ENCODE measurements around the gene OXTR.
"Not testable (repeated sequence)": the region's sequence is repeated elsewhere in the genome, so short reads cannot be mapped to it uniquely, and the experiment has no call there.

Gene OXTR

GRCh38 chr3:8739757-8740504 is 29.5 kb downstream of the OXTR start:
- no peak for DNase-seq

GRCh38 chr3:8738639-8739038 is 30.8 kb downstream of the OXTR start:
- no peak for DNase-seq

GRCh38 chr3:8737823-8738222 is 31.6 kb downstream of the OXTR start:
- no peak for DNase-seq

GRCh38 chr3:8737301-8737700 is 32.1 kb downstream of the OXTR start:
- no peak for DNase-seq

GRCh38 chr3:8736436-8736835 is 33.0 kb downstream of the OXTR start:
- no peak for DNase-seq

GRCh38 chr3:8734908-8735307 is 34.5 kb downstream of the OXTR start:
- no peak for DNase-seq

- DNase-seq = no peak
Measured at GRCh38 chr3:8734137-8734878, 35.1 kb downstream of the OXTR start.

GRCh38 chr3:8733332-8734094 is 35.9 kb downstream of the OXTR start, which contains the start of gene CAV3:
Gene CAV3, plus strand, starts transcription at chr3:8733802. Its CDS starts 75 bp downstream, at chr3:8733877.
- DNase-seq = no peak

- DNase-seq = no peak
Measured at GRCh38 chr3:8732413-8732812, 37.0 kb downstream of the OXTR start.

GRCh38 chr3:8730656-8731055 is 38.8 kb downstream of the OXTR start:
- DNase-seq = no peak

- no peak for DNase-seq
Measured at GRCh38 chr3:8729479-8729878, 39.9 kb downstream of the OXTR start.

- DNase-seq = no peak
Measured at GRCh38 chr3:8727605-8728512, 41.6 kb downstream of the OXTR start.

- DNase-seq = no peak
Measured at GRCh38 chr3:8724108-8724752, 45.2 kb downstream of the OXTR start.

- DNase-seq = no peak
Measured at GRCh38 chr3:8723612-8724011, 45.8 kb downstream of the OXTR start.

GRCh38 chr3:8722808-8723207 is 46.6 kb downstream of the OXTR start:
- no peak for DNase-seq

GRCh38 chr3:8715757-8716156 is 53.7 kb downstream of the OXTR start:
- DNase-seq = not testable (repeated sequence)

- DNase-seq = no peak
Measured at GRCh38 chr3:8713901-8714759, 55.3 kb downstream of the OXTR start.

GRCh38 chr3:8712908-8713255 is 56.5 kb downstream of the OXTR start:
- no peak for DNase-seq

GRCh38 chr3:8712045-8712907 is 57.1 kb downstream of the OXTR start:
- DNase-seq = no peak
